ENCODE data around the gene MLC1.
A peak's percentile ranks its signal among the peaks of the same experiment; 100 is the strongest.

The MLC1 gene

DNA sequence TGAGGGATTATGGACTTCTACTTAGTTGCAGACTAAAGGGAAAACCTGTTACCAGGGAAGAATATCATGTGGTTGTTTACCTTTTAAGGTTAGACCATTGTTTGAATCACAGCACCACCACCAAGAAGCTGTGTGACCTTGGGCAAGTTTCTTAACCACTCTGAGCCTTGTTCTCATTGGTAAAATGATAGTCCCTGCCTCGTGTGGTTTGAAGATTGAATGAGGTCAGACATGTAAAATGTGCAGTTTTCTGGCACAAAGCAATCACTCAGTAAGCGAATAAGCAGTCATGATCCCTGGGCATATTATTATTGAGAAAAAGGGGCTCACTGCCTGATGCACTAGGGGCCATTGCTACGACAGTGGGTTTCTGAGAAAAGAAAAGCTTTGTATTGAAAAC is 32.9 kb upstream of the MLC1 start:
- TF ChIP-seq CTCF (IDR thresholded peaks at IDR 0.05; ENCODE audit: unreplicated experiment in 3 of 3): no peak

GRCh38 chr22:50117168-50117762 is 32.0 kb upstream of the MLC1 start:
- TF ChIP-seq CTCF (IDR thresholded peaks at IDR 0.05; ENCODE audit: unreplicated experiment in 3 of 3): no peak
- Mint-ChIP-seq H3K4me3 (no peak overlapping the region), H3K4me1 (peaks cover 25% of the 10 kb centered on the region), H3K9me3 (peaks cover 2% of the 10 kb centered on the region), H3K27ac (no peak overlapping the region), H3K27me3 (ENCODE audit: low read depth) (peaks cover 13% of the 10 kb centered on the region), H3K36me3 (ENCODE audit: low read depth) (no peaks in the 10 kb centered on the region)

More for the DNA sequence above, 32.9 kb upstream of the MLC1 start:
- H3K27me3 Mint-ChIP-seq (ENCODE audit: low read depth): peaks cover 9% of the 10 kb centered on the region
- H3K9me3 Mint-ChIP-seq: peaks cover 2% of the 10 kb centered on the region
- no peak overlapping the region for H3K4me3 Mint-ChIP-seq
- H3K4me1 Mint-ChIP-seq: peaks cover 25% of the 10 kb centered on the region
- peak overlapping the region in 1 of 3 experiments; percentile 51 for H3K27ac Mint-ChIP-seq
- H3K36me3 Mint-ChIP-seq (ENCODE audit: low read depth): no peaks in the 10 kb centered on the region

GRCh38 chr22:50115693-50116092 is 30.5 kb upstream of the MLC1 start:
- no peak overlapping the region for H3K4me3 Mint-ChIP-seq
- H3K27me3 Mint-ChIP-seq (ENCODE audit: low read depth): peaks cover 9% of the 10 kb centered on the region
- no peaks in the 10 kb centered on the region for H3K36me3 Mint-ChIP-seq (ENCODE audit: low read depth)
- H3K27ac Mint-ChIP-seq: no peak overlapping the region
- no peak for TF ChIP-seq CTCF (IDR thresholded peaks at IDR 0.05; ENCODE audit: unreplicated experiment in 3 of 3)
- peaks cover under 1% of the 10 kb centered on the region for H3K9me3 Mint-ChIP-seq
- H3K4me1 Mint-ChIP-seq: peaks cover 25% of the 10 kb centered on the region

GRCh38 chr22:50114221-50115021 is 29.2 kb upstream of the MLC1 start:
- H3K9me3 Mint-ChIP-seq: no peaks in the 10 kb centered on the region
- H3K27ac Mint-ChIP-seq: peak overlapping the region in 2 of 3 experiments; percentile 74 to 75
- H3K36me3 Mint-ChIP-seq (ENCODE audit: low read depth): no peaks in the 10 kb centered on the region
- no peak for TF ChIP-seq CTCF (IDR thresholded peaks at IDR 0.05; ENCODE audit: unreplicated experiment in 3 of 3)
- H3K4me1 Mint-ChIP-seq: peaks cover 19% of the 10 kb centered on the region
- H3K4me3 Mint-ChIP-seq: no peak overlapping the region
- peaks cover 9% of the 10 kb centered on the region for H3K27me3 Mint-ChIP-seq (ENCODE audit: low read depth)

GRCh38 chr22:50112151-50113118 is 27.2 kb upstream of the MLC1 start:
- Mint-ChIP-seq H3K36me3 (ENCODE audit: low read depth) (no peaks in the 10 kb centered on the region), H3K9me3 (no peaks in the 10 kb centered on the region), H3K4me1 (peaks cover 9% of the 10 kb centered on the region), H3K27ac (peak overlapping the region in 1 of 3 experiments; percentile 55), H3K27me3 (ENCODE audit: low read depth) (peaks cover 12% of the 10 kb centered on the region), H3K4me3 (no peak overlapping the region)
- no peak for TF ChIP-seq CTCF (IDR thresholded peaks at IDR 0.05; ENCODE audit: unreplicated experiment in 3 of 3)
